PC-9 (cell line): ENCODE measurements around the gene GCGR. TPM values are rescaled to one million over a fixed set of nuclear protein-coding genes. Genes with fewer than 3 reads are reported as not detected.

Experiments
- BruUV-seq: library from RNA; stranded (reverse); fragments of 400-500 nt; replicated peaks from 2 replicates; lab custom pipeline; 2021; lab: Mats Ljungman, UMichigan
- CTCF ChIA-PET: fragments of 300-600 bp; sonication (Branson Sonifier 250); formaldehyde crosslinking; loops from one replicate; lab custom pipeline; 2022; ENCODE audit warnings: antibody characterized with exemption; lab: Charles Lee
- POLR2A ChIA-PET: fragments of 300-600 bp; sonication (Branson Sonifier 250); formaldehyde crosslinking; loops from one replicate; lab custom pipeline; 2022; ENCODE audit warnings: antibody characterized with exemption; ENCODE audit not compliant: unreplicated experiment; lab: Charles Lee
- DNase-seq, 2 experiments: peaks; one replicate each; pipeline versions ENCODE4 v3.0.0 to v3.0.0-alpha.2; 2015 to 2022; ENCODE audit warnings: mixed read lengths in 1 of 2
- H2AFZ ChIP-seq: fragments of 200-600 bp; sonication (generic); 2 replicates; pipeline ENCODE4 v1.8.1; 2017; ENCODE audit warnings: antibody characterized with exemption
- H3F3A ChIP-seq: fragments of 200-600 bp; sonication (generic); 2 replicates; pipeline ENCODE4 v1.8.1; 2017; ENCODE audit warnings: antibody characterized with exemption, mild to moderate bottlenecking, low read depth; ENCODE audit not compliant: insufficient read depth
- H3K27ac ChIP-seq: fragments of 200-600 bp; sonication (generic); 2 replicates; pipeline ENCODE4 v1.6.1; 2016; ENCODE audit warnings: mixed run types
- H3K27me3 ChIP-seq: fragments of 200-600 bp; sonication (generic); 2 replicates; pipeline ENCODE4 v1.6.1; 2016; ENCODE audit warnings: low read depth, mixed run types; ENCODE audit not compliant: insufficient read depth
- H3K36me3 ChIP-seq: fragments of 200-600 bp; sonication (generic); 2 replicates; pipeline ENCODE4 v1.6.1; 2016; ENCODE audit warnings: low read depth, mixed run types
- H3K4me1 ChIP-seq: fragments of 200-600 bp; sonication (generic); replicated peaks from 2 replicates; pipeline ENCODE4 v1.6.1; 2016; ENCODE audit warnings: mixed run types; ENCODE audit not compliant: insufficient read depth
- H3K4me2 ChIP-seq: fragments of 200-600 bp; sonication (generic); 2 replicates; pipeline ENCODE4 v1.6.1; 2017; ENCODE audit warnings: mixed run types
- H3K4me3 ChIP-seq: fragments of 200-600 bp; sonication (generic); 2 replicates; pipeline ENCODE4 v1.6.1; 2016; ENCODE audit warnings: mixed run types
- H3K79me2 ChIP-seq: fragments of 200-600 bp; sonication (generic); 2 replicates; pipeline ENCODE4 v1.6.1; 2017; ENCODE audit warnings: low read depth, mixed run types
- H3K9me2 ChIP-seq: fragments of 200-600 bp; sonication (generic); 2 replicates; pipeline ENCODE4 v1.8.1; 2017; ENCODE audit warnings: mild to moderate bottlenecking; ENCODE audit not compliant: insufficient read depth
- H3K9me3 ChIP-seq: fragments of 200-600 bp; sonication (generic); 2 replicates; pipeline ENCODE4 v1.8.1; 2016; ENCODE audit warnings: low read depth; ENCODE audit not compliant: insufficient read depth
- H4K20me1 ChIP-seq: fragments of 200-600 bp; sonication (generic); 2 replicates; pipeline ENCODE4 v1.8.1; 2017; ENCODE audit not compliant: insufficient read depth
- EZH2 ChIP-seq: fragments of 200-600 bp; sonication (generic); IDR thresholded peaks from 2 replicates; pipeline ENCODE4 v1.8.0; 2017; ENCODE audit warnings: antibody characterized with exemption, low read depth
- intact Hi-C: fragments of 100-400 bp; cut with micrococcal nuclease; formaldehyde crosslinking; loops from one replicate; pipeline ENCODE4 v1.10.0; 2022; ENCODE audit not compliant: unreplicated experiment
- total RNA-seq: library from RNA; stranded (reverse); gene quantifications from 2 replicates; pipeline ENCODE4 v1.2.3, GENCODE V29; 2021
- TF ChIP-seq, protein P1 (sequence below): fragments of 200-600 bp; sonication (generic); conservative IDR thresholded peaks from 2 replicates; pipeline ENCODE4 v1.6.1; 2017; ENCODE audit warnings: mixed run types, antibody characterized with exemption, mild to moderate bottlenecking, moderate library complexity

The GCGR gene
- total RNA-seq, 1 experiment from 2014 or later = not detected

DNA sequence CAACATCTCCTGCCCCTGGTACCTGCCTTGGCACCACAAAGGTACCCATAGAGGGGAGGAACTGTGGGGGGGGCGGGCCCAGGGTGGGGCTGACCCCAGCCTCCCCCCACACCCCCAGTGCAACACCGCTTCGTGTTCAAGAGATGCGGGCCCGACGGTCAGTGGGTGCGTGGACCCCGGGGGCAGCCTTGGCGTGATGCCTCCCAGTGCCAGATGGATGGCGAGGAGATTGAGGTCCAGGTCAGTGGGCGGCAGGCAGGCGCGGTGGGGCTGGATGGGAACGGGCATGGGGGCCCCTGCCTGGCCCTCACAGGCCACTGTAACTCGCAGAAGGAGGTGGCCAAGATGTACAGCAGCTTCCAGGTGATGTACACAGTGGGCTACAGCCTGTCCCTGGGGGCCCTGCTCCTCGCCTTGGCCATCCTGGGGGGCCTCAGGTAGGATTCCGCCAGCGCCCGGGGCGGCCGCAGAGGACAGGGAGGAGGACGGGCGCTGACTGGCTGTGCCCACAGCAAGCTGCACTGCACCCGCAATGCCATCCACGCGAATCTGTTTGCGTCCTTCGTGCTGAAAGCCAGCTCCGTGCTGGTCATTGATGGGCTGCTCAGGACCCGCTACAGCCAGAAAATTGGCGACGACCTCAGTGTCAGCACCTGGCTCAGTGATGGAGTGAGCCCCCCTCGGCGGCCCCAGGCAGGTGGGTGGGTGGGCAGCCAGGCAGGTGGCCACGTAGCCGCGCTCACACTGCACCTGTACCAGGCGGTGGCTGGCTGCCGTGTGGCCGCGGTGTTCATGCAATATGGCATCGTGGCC lies 7.1 kb downstream of the GCGR start:
- no peaks in the 10 kb centered on the region for H3K36me3 ChIP-seq
- H3K27ac ChIP-seq = no peak overlapping the region
- H3K9me2 ChIP-seq = no peaks in the 10 kb centered on the region
- H3K4me1 ChIP-seq = no peaks in the 10 kb centered on the region
- no peaks in the 10 kb centered on the region for H3K79me2 ChIP-seq
- no peak overlapping the region for H3K4me2 ChIP-seq
- POLR2A ChIA-PET = no interaction called here
- DNase-seq = no peak
- no peak overlapping the region for H2AFZ ChIP-seq
- H3K9me3 ChIP-seq = no peaks in the 10 kb centered on the region
- no peaks in the 10 kb centered on the region for H3F3A ChIP-seq
- peaks cover 23% of the 10 kb centered on the region; the same call in 1 of the 2 replicates for H3K27me3 ChIP-seq
- no peak overlapping the region for H3K4me3 ChIP-seq
- BruUV-seq = no TSS peak
- CTCF ChIA-PET = no interaction called here
- TF ChIP-seq, protein P1, sequence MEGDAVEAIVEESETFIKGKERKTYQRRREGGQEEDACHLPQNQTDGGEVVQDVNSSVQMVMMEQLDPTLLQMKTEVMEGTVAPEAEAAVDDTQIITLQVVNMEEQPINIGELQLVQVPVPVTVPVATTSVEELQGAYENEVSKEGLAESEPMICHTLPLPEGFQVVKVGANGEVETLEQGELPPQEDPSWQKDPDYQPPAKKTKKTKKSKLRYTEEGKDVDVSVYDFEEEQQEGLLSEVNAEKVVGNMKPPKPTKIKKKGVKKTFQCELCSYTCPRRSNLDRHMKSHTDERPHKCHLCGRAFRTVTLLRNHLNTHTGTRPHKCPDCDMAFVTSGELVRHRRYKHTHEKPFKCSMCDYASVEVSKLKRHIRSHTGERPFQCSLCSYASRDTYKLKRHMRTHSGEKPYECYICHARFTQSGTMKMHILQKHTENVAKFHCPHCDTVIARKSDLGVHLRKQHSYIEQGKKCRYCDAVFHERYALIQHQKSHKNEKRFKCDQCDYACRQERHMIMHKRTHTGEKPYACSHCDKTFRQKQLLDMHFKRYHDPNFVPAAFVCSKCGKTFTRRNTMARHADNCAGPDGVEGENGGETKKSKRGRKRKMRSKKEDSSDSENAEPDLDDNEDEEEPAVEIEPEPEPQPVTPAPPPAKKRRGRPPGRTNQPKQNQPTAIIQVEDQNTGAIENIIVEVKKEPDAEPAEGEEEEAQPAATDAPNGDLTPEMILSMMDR = no peak
- no peak for TF ChIP-seq EZH2
- H4K20me1 ChIP-seq = no peaks in the 10 kb centered on the region
- intact Hi-C loops = no loop called here

DNA sequence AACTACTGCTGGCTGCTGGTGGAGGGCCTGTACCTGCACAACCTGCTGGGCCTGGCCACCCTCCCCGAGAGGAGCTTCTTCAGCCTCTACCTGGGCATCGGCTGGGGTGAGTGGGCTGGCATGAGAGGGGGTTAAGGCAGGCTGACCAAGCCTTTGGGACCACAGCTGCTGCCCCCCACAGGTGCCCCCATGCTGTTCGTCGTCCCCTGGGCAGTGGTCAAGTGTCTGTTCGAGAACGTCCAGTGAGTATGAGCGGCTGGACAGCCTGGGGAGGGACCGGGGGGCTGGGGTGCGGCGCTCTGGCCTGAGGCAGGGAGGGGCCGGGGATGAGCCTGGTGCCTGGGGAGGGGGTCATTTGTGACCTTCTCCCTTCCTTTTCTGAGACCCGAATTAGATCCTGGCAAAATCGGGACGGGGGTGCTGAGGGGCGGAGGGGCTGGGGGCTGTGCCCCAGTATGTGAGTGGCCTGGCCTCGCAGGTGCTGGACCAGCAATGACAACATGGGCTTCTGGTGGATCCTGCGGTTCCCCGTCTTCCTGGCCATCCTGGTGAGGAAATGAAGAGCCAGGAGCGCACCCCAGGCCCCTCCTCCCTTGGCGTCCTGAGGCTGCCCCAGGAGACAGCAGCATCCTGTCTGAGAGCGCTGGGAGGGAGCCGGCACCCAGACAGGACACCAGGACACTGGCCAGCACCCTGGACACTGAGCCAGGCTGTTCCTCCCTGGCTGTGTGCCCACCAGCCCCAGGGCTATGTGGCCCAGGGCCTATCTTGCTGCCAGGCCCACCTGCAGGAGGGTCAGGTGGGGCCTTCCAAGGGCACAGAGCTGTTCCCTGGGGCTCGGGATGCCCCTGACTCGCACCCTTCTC lies 8.0 kb downstream of the GCGR start:
- H4K20me1 ChIP-seq = no peaks in the 10 kb centered on the region
- H3K4me2 ChIP-seq = no peak overlapping the region
- no TSS peak for BruUV-seq
- no peaks in the 10 kb centered on the region for H3K36me3 ChIP-seq
- no peak for DNase-seq
- no peaks in the 10 kb centered on the region for H3K79me2 ChIP-seq
- no peak overlapping the region for H3K27ac ChIP-seq
- no peaks in the 10 kb centered on the region for H3K4me1 ChIP-seq
- no peaks in the 10 kb centered on the region for H3K9me3 ChIP-seq
- H3F3A ChIP-seq = no peaks in the 10 kb centered on the region
- peaks cover 14% of the 10 kb centered on the region; the same call in 1 of the 2 replicates for H3K27me3 ChIP-seq
- no peaks in the 10 kb centered on the region for H3K9me2 ChIP-seq
- TF ChIP-seq, protein P1 = no peak
- no peak for TF ChIP-seq EZH2
- CTCF ChIA-PET = no interaction called here
- H2AFZ ChIP-seq = no peak overlapping the region
- H3K4me3 ChIP-seq = no peak overlapping the region
- POLR2A ChIA-PET = no interaction called here
- intact Hi-C loops = no loop called here

DNA sequence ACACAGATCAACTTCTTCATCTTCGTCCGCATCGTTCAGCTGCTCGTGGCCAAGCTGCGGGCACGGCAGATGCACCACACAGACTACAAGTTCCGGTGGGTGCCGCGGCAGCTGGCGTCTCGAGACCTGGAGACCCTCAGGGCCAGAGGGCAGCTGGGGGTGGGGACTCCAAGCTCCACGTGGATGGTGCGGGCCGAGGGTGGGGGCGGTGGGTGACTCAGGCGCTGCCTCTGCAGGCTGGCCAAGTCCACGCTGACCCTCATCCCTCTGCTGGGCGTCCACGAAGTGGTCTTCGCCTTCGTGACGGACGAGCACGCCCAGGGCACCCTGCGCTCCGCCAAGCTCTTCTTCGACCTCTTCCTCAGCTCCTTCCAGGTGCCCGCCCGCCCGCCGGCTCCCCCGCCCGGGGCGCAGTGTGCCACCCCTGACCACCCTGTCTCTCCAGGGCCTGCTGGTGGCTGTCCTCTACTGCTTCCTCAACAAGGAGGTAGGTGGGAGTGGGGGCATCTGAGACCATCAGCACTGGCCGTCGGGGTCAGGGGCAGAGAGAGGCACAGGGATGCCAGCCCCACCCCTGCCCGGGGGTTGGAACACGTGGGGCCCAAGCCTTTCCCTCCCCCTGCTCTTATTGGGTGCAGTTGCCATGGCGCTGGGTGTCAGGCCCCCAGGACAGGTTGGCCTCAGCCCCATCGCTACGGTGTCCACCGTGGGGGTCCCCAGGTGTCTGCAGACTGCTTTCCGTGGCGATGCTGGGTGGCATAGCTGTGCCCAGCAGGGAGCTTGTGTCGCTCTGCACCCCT lies 8.8 kb downstream of the GCGR start:
- BruUV-seq = no TSS peak
- no peaks in the 10 kb centered on the region for H3K36me3 ChIP-seq
- H3K27me3 ChIP-seq = peaks cover 6% of the 10 kb centered on the region; the same call in 1 of the 2 replicates
- CTCF ChIA-PET = no interaction called here
- no peaks in the 10 kb centered on the region for H4K20me1 ChIP-seq
- no peaks in the 10 kb centered on the region for H3K9me2 ChIP-seq
- H3K4me2 ChIP-seq = no peak overlapping the region
- no peak overlapping the region for H3K4me3 ChIP-seq
- no peak for TF ChIP-seq EZH2
- TF ChIP-seq, protein P1 = no peak
- no peaks in the 10 kb centered on the region for H3K4me1 ChIP-seq
- H3K9me3 ChIP-seq = no peaks in the 10 kb centered on the region
- intact Hi-C loops = no loop called here
- POLR2A ChIA-PET = interaction anchor here (0.5 kb wide), 1 partner anchor 293 kb away, joined by 4 read pairs; no protein-coding TSS in a partner anchor
- DNase-seq = no peak
- no peak overlapping the region for H3K27ac ChIP-seq
- no peaks in the 10 kb centered on the region for H3K79me2 ChIP-seq
- no peak overlapping the region for H2AFZ ChIP-seq
- no peaks in the 10 kb centered on the region for H3F3A ChIP-seq
